Activated naive CD4-positive, alpha-beta T cell treated with anti-CD3 and anti-CD28 coated beads, Interleukin-2, amount 10 ng/mL, durations not matched to agents 7 days and 5 days (primary cell): ENCODE data around the gene TP73.

Experiments used
- CTCF ChIA-PET: fragments of 350-600 bp; sonication (Branson Sonifier 250); formaldehyde crosslinking; loops from one replicate; lab custom pipeline; 2021; ENCODE audit warnings: antibody characterized with exemption; lab: Charles Lee
- DNase-seq: peaks from one replicate; pipeline ENCODE4 v3.0.0-alpha.2; 2020
- H3K27ac Mint-ChIP-seq: one replicate; pipeline ENCODE4 v1.8.0; 2021; ENCODE audit warnings: mild to moderate bottlenecking, moderate library complexity, mixed read lengths
- H3K27me3 Mint-ChIP-seq: one replicate; pipeline ENCODE4 v1.8.0; 2021; ENCODE audit warnings: mild to moderate bottlenecking, mixed read lengths
- H3K36me3 Mint-ChIP-seq: one replicate; pipeline ENCODE4 v1.8.0; 2021; ENCODE audit warnings: mixed read lengths
- H3K4me1 Mint-ChIP-seq: one replicate; pipeline ENCODE4 v1.8.0; 2021; ENCODE audit warnings: mixed read lengths
- H3K4me3 Mint-ChIP-seq: one replicate; pipeline ENCODE4 v1.8.0; 2021; ENCODE audit warnings: mild to moderate bottlenecking, moderate library complexity, mixed read lengths
- H3K9me3 Mint-ChIP-seq: one replicate; pipeline ENCODE4 v1.8.0; 2021; ENCODE audit warnings: mixed read lengths

TP73 gene

DNA sequence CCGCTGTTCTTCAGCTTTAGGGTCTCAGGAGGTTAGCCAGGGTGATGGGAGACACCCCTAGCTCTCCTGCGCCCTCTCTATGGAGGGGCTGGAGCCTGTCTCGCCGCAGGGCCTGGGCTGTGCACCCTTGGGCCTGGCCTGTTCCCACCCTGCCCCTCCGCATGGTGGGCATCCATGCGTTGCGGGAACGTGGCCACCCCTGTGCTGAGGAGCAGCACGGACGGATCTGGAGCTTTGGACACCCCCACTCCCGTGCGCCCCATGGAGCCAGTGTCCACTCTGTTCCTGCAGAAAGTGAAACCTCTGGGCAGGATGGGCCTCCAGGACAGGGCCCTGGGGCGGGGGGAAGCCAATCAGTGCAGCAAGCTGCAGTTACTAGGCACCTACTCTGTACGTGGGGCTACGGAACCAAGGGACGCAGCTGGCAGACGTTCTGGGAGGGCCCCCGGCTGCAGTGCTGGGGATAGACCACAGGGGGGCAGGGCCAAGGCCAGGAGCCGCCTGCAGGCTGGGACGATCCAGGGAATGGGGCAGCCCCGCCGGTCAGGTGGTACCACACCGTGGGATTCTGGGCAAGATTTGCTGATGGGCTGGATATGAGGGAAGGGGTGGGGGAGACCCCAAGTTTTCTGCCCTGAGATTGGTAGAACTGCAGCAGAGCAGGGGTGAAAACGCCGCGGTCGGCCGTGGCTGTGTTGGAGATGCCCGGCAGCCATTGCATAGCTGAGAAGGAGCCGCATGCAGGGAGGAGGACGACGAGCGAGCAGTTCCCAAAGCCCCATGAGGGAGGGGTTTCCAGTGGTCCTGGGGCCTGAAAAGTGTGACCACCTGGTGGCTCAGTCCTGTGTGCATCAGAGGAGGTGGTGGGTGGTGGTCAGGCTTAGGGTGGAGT is 43.3 kb downstream of the TP73 start:
- H3K4me1 Mint-ChIP-seq, result no peaks in the 10 kb centered on the region
- peak; percentile 50 for DNase-seq
- H3K27ac Mint-ChIP-seq, result no peak overlapping the region
- CTCF ChIA-PET, result interaction anchor here (0.6 to 1.5 kb wide), 4 partner anchors 9 to 29 kb away, joined by 3 to 6 read pairs (median 3); no protein-coding TSS in a partner anchor
- H3K4me3 Mint-ChIP-seq, result no peak overlapping the region
- H3K36me3 Mint-ChIP-seq, result no peaks in the 10 kb centered on the region
- H3K9me3 Mint-ChIP-seq, result peaks cover 2% of the 10 kb centered on the region
- H3K27me3 Mint-ChIP-seq, result peaks cover 15% of the 10 kb centered on the region

DNA sequence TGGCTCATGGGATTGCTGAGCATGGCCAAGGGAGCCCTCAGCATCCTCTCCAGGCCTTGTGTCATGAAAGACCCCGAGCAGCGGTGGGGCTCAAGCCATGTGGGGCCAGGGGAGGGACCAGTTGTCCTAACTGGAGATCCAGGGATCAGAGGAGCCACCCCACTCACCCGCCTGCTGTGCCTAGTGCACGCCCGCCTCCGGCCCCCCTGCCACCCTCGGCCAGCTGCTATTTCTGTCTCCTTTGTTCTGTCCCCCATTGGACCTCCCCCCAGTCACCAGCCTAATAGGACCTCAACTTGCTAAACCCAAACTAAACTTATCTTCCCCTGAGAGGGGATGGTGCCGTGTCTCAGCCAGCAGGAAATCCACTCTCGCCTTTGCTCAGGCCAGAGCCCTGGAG is 44.4 kb downstream of the TP73 start:
- no peak for DNase-seq
- CTCF ChIA-PET, result no interaction called here
- Mint-ChIP-seq H3K27ac (no peak overlapping the region), H3K4me3 (no peak overlapping the region), H3K36me3 (no peaks in the 10 kb centered on the region), H3K4me1 (no peaks in the 10 kb centered on the region), H3K9me3 (peaks cover 2% of the 10 kb centered on the region), H3K27me3 (peaks cover 19% of the 10 kb centered on the region)

DNA sequence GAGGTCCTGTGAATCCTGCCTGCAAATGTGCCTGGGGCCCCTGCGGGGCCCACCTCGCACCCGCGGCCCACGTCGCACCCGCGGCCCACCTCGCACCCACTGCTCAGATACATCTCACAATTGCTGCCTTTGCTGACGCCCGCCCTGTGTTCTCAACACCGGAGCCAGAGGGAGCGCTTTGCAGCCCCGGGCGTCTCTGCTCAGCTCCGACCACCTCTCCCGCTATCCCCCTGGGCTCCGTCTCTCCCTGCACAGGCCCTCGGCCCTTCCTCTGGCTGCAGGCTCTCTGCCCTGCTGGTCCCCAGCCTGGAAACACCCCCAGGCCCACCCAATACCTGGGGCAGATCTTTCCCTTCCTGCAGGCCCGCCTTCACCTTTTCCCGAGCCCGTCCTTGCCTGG is 44.8 kb downstream of the TP73 start:
- Mint-ChIP-seq H3K4me1 (no peaks in the 10 kb centered on the region), H3K36me3 (no peaks in the 10 kb centered on the region), H3K4me3 (no peak overlapping the region), H3K27ac (no peak overlapping the region), H3K9me3 (peaks cover 2% of the 10 kb centered on the region), H3K27me3 (peaks cover 19% of the 10 kb centered on the region)
- DNase-seq, result no peak
- CTCF ChIA-PET, result no interaction called here

DNA sequence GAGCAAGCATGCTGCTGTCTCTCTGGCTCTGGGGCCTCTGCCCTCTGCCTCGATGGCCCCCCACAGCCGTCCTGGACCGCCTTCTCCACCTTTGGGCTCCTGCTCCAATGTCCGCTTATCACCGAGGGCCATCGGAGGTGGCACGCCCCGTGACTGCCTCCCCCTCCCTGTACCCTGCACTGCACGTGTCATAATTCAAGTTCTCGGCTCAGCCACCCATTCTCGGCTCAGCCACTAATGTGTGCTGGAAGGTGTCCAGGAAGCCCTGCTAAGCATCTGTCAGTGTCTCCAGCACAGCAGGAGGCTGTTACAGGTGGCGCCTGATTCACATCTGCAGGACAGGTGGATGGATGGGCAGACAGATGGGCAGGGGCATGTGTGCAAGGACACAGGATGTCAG is 45.5 kb downstream of the TP73 start:
- DNase-seq, result no peak
- CTCF ChIA-PET, result no interaction called here
- Mint-ChIP-seq H3K9me3 (peaks cover 2% of the 10 kb centered on the region), H3K27ac (no peak overlapping the region), H3K4me3 (no peak overlapping the region), H3K4me1 (no peaks in the 10 kb centered on the region), H3K27me3 (peaks cover 19% of the 10 kb centered on the region), H3K36me3 (no peaks in the 10 kb centered on the region)

DNA sequence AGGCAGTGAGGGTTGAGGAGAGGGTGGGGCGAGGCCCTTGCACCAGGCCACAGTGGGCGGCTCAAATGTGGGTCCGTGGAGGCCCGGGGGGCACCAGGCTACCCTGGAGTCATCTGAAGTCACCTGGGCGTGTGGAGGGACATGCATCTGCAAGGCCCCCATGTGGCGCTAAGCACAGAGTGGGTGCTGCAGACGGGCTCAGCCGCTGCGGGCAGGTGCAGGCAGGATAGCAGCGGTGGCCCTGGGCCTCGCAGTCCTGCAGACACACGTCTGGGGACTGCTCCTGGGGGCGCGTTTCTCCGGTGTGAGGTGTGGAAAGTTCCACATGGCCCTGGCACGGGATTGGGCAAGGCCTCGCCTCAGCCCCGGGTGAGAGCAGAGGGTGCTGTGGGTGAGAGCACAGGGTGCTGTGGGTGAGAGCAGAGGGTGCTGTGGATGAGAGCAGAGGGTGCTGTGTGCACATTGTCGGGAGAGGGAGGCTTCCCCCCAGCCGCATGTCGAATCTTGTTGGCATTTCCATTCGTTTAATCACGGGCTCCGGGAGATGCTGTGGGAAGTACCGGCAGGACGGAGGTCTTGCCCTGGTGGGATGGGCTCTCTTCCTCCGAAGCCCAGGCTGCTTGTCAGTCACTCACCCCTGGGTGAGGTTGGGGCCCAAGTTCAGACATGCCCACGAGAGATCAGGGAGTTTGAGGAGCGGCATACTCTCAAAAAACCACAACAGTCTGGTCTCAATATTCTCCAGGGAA is 46.5 kb downstream of the TP73 start:
- CTCF ChIA-PET, result no interaction called here
- peaks cover 19% of the 10 kb centered on the region for H3K27me3 Mint-ChIP-seq
- peaks cover 2% of the 10 kb centered on the region for H3K9me3 Mint-ChIP-seq
- no peaks in the 10 kb centered on the region for H3K36me3 Mint-ChIP-seq
- H3K4me3 Mint-ChIP-seq, result no peak overlapping the region
- H3K27ac Mint-ChIP-seq, result no peak overlapping the region
- no peak for DNase-seq
- no peaks in the 10 kb centered on the region for H3K4me1 Mint-ChIP-seq

DNA sequence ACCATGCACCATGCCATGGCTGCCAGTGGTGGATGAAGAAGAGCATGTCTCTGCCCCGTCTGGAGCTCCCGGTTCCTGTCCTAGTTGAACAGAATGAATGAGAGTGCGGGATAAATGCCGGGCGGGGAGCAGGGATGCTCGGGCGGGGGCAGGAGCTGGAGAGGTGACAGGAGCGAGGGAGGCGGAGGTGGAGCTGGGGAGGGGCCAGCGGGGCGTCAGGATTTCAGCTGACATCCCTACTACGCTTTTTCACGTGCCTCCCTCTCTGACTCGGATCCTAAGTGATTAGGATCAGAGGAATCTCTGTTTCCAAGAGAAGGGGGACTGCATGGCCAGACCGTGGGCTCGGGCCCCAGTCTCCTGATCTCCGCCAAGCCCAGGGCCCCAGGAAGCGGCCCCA is 47.3 kb downstream of the TP73 start:
- Mint-ChIP-seq H3K4me3 (no peak overlapping the region), H3K36me3 (no peaks in the 10 kb centered on the region), H3K9me3 (peaks cover 2% of the 10 kb centered on the region), H3K4me1 (peaks cover 5% of the 10 kb centered on the region), H3K27me3 (peaks cover 19% of the 10 kb centered on the region), H3K27ac (no peak overlapping the region)
- CTCF ChIA-PET, result no interaction called here
- no peak for DNase-seq

DNA sequence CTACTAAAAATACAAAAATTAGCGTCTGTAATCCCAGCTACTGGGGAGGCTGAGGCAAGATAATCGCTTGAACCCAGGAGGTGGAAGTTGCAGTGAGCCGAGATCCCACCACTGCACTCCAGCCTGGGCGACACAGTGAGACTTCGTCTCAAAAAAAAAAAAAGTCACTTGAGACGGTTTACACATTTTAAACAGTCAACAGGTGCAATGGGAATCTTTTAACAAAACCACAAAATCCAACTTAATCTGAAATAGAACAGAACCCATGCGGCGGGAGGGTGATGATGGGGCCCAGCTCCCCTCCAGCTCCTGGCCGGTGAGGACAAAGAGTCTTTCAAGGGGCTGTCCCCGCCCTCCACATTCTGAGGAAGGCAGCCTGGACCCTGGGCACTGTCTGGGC is 48.3 kb downstream of the TP73 start:
- no peaks in the 10 kb centered on the region for H3K9me3 Mint-ChIP-seq
- no peak overlapping the region for H3K27ac Mint-ChIP-seq
- H3K4me3 Mint-ChIP-seq, result no peak overlapping the region
- no peaks in the 10 kb centered on the region for H3K36me3 Mint-ChIP-seq
- DNase-seq, result no peak
- peaks cover 5% of the 10 kb centered on the region for H3K4me1 Mint-ChIP-seq
- CTCF ChIA-PET, result no interaction called here
- H3K27me3 Mint-ChIP-seq, result peaks cover 17% of the 10 kb centered on the region

DNA sequence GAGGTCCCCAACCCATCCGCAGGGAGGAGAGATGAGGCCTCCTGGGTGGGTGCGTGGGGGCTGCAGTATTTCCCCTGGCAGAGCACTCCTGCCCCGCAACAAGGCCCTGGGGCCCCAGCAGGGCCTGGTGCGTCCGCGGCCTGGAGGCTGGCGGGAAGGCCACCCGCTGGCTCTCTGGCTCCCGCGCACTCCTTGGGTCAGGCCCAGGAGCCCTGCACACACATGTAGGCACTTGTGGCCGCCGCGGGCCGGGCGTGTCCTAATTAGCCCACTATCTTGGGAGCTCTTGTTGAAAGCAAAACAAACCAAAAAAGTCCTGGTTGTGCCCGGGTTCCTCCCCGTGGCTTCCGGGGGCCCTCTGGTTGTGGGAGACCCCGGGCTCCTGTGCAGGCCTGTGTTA is 50.2 kb downstream of the TP73 start:
- peaks cover 5% of the 10 kb centered on the region for H3K4me1 Mint-ChIP-seq
- no peak for DNase-seq
- no peak overlapping the region for H3K27ac Mint-ChIP-seq
- H3K27me3 Mint-ChIP-seq, result peaks cover 15% of the 10 kb centered on the region
- no peak overlapping the region for H3K4me3 Mint-ChIP-seq
- H3K9me3 Mint-ChIP-seq, result no peaks in the 10 kb centered on the region
- no peaks in the 10 kb centered on the region for H3K36me3 Mint-ChIP-seq
- CTCF ChIA-PET, result no interaction called here

DNA sequence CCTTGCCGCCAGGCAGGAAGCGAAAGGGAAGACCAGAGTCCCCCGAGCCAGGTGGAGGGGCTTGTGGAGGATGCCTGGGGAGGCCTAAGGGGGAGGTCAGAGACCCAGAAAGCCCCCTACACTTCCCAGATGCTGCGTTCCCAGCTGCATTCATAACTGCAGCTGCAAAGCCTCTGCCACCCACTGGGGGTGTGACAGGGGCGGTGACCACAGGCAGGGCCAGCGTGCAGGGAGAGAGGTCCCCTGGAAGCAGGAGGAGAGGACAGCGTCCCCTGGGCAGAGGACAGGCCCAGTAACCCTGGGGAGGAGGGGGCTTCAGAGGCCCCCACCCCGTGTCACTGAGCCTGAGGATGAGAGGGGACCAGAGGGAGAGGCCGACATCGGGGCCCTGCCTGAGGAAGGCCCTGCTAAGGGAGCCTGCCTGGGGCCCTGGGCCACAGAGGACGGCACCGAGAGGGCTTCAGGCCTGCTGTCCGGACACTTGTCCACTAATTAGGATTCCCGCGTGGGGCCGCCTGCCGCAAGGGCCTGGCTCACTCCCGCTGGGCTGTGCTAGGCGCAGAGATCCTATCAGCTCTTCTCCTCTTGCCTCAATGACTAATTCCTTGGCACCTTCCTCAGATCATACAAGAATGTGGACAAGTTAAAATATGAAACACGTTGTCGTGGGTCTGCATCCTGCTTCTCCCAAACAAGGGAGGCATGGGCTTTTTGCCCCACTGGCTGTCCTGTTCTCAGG is 50.8 kb downstream of the TP73 start:
- no peak for DNase-seq
- no peak overlapping the region for H3K27ac Mint-ChIP-seq
- H3K27me3 Mint-ChIP-seq, result peaks cover 21% of the 10 kb centered on the region

DNA sequence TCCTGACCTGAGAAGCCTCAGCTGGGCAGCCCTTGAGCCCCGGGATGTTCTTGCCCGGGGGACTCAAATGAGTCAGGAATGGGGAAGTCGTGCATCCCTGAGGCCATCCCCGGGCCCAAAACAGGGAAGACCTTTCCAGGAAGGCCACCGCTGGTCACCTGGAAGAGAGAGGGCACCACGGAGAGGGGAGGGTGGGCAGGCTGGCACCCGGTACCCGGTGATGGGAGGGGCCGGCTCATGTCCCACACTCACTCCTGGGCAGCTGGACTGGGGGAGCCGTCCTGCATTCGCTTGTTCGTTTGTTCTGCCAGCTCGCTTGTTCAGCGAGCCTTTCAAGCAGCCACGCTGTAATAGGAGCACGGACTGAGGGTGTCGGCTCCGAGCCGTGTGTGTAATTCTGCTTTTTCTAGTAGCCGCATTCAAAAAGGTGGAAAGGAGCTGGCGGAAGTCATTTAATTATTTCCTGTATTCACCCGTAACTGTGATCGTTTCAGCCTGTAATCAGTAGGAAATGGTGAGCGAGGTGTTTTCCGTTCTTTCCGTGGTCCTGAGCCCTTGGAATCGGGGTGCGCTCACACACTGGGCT is 51.6 kb downstream of the TP73 start:
- H3K9me3 Mint-ChIP-seq, result no peaks in the 10 kb centered on the region
- peak overlapping the region; percentile 37 for H3K27ac Mint-ChIP-seq
- peaks cover 5% of the 10 kb centered on the region for H3K4me1 Mint-ChIP-seq
- H3K36me3 Mint-ChIP-seq, result no peaks in the 10 kb centered on the region
- H3K27me3 Mint-ChIP-seq, result peaks cover 27% of the 10 kb centered on the region
- CTCF ChIA-PET, result no interaction called here
- H3K4me3 Mint-ChIP-seq, result no peak overlapping the region
- DNase-seq, result no peak

More for the DNA sequence above, 50.8 kb downstream of the TP73 start:
- CTCF ChIA-PET, result no interaction called here
- Mint-ChIP-seq H3K36me3 (no peaks in the 10 kb centered on the region), H3K4me3 (no peak overlapping the region), H3K4me1 (peaks cover 5% of the 10 kb centered on the region), H3K9me3 (no peaks in the 10 kb centered on the region)

DNA sequence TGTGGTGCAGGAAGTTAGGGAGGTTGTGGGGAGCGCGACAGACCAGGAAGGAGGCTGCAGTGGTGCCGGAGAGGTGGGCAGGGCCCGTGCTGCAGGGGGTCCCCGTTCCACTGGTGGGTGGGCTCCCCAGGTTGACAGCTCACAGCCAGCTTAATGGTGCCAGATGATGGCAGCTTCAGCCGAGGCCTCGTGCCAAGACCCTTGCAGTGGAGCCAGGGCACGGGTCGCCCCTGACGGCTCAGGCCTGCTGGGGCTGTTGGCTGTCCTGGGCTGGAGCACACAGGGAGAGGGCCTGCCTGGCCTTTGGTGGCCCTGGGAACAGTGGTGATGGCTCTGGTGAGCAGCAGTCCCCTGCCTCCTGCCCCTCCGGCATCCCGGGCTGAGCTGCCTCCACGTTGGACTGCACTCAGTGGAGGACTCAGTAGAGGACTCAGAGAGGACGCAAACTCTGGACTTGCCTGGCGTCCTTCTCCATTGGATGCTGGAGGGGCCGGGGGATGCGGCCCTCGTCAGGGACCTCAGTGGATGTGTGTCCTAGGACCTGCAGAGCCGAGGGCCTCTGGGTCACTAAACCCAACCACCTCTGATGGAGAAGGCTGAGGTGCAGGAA is 53.1 kb downstream of the TP73 start:
- Mint-ChIP-seq H3K4me1 (peaks cover 5% of the 10 kb centered on the region), H3K36me3 (no peaks in the 10 kb centered on the region), H3K9me3 (no peaks in the 10 kb centered on the region), H3K4me3 (no peak overlapping the region), H3K27me3 (peaks cover 37% of the 10 kb centered on the region), H3K27ac (no peak overlapping the region)
- CTCF ChIA-PET, result interaction anchor here (0.9 kb wide), 1 partner anchor 10 kb away, joined by 3 read pairs; no protein-coding TSS in a partner anchor
- DNase-seq, result no peak

DNA sequence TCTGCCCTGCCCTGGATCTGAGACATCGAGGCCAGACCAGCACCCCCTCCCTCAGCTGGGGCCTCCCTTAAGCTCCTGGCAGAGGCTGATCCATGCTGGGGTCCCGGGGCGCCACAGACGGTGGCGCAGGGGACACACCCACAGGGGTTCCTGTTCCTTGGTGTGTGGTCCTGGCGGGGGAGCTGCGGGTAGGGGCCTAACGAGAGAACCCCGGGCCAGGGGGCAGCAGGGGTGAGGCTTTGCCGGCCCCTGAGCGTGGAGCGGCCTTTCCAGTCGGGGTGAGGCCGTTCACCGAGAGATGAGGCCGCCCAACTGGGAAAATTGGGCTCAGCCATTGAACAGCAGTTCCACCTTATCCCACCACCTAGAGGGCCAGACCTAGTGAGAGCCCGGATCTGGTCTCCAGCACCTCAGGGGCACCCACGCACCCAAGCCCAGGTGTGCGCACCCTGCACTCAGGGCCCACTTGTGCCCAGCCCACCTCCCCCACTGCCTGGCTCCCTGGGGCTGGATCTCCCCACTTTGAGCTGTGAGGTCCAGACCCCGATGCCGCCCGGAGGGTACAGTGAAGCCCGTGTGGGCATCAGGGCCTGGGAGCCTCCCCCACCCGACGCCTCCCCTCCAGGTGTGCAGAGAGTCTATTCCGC is 54.5 kb downstream of the TP73 start:
- CTCF ChIA-PET, result no interaction called here
- Mint-ChIP-seq H3K36me3 (no peaks in the 10 kb centered on the region), H3K9me3 (no peaks in the 10 kb centered on the region), H3K27me3 (peaks cover 38% of the 10 kb centered on the region), H3K4me1 (peaks cover 5% of the 10 kb centered on the region), H3K4me3 (no peak overlapping the region), H3K27ac (no peak overlapping the region)
- no peak for DNase-seq

DNA sequence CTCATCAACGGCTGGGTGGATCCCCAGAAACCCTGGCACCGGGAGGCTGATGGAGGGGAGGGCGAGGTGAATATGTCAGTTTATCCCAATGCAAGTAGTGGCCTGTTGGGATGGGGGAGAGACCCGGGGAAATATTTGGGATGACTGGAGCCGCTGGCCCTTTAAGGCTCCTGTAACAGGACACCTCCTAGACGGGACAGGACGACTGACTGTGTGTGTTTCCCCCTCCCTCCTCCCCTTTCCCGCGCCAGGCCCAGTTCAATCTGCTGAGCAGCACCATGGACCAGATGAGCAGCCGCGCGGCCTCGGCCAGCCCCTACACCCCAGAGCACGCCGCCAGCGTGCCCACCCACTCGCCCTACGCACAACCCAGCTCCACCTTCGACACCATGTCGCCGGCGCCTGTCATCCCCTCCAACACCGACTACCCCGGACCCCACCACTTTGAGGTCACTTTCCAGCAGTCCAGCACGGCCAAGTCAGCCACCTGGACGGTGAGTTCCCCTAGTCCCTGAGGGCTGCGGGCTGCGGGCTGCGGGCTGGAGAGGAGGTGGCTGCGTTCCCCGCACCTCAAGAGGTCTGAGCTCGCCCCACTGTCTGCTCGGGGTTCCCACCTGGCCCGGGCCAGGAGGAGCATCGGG is 55.1 kb downstream of the TP73 start:
- Mint-ChIP-seq H3K27ac (no peak overlapping the region), H3K27me3 (peaks cover 38% of the 10 kb centered on the region), H3K9me3 (no peaks in the 10 kb centered on the region), H3K4me3 (no peak overlapping the region), H3K36me3 (no peaks in the 10 kb centered on the region), H3K4me1 (peaks cover 5% of the 10 kb centered on the region)
- CTCF ChIA-PET, result no interaction called here
- DNase-seq, result no peak
